K562 (cell line): ENCODE results near the gene FLT1. TPM values are rescaled to one million over a fixed set of nuclear protein-coding genes. Genes with fewer than 3 reads are reported as not detected.

Experiments
- ATAC-seq: fragments of 200-7000 bp; cut with Tn5 transposase; 3 replicates; pipeline ENCODE4 v1.9.1; 2020; ENCODE audit warnings: moderate library complexity
- BruUV-seq: library from RNA; stranded (reverse); fragments of 400-500 nt; replicated peaks from 2 replicates; lab custom pipeline; 2021; lab: Mats Ljungman, UMichigan
- CTCF ChIA-PET: fragments of 300-600 bp; formaldehyde crosslinking; extraction: SDS; loops from one replicate; lab custom pipeline; 2021; ENCODE audit warnings: low intra/inter-chr PET ratio; lab: Yijun Ruan, JAX
- POLR2A ChIA-PET: fragments of 300-600, 350-650 bp; sonication (Branson Sonifier 250); formaldehyde crosslinking; extraction: SDS; loops from one replicate; lab custom pipeline; 2021; ENCODE audit warnings: antibody characterized with exemption, inconsistent platforms; lab: Yijun Ruan, JAX
- DNase-seq, 4 experiments: peaks; one replicate each; pipeline versions ENCODE4 v3.0.0 to v3.0.0-alpha.2; 2011 to 2018; ENCODE audit warnings: low spot score in 3 of 4, mixed read lengths in 3 of 4; ENCODE audit errors: extremely low read depth in 1 of 4
- FAIRE-seq: peaks from 2 replicates; lab custom pipeline; 2011; peaks lifted over from hg19 to GRCh38; lab: Jason Lieb, UNC
- H2AFZ ChIP-seq: 2 replicates; pipeline ENCODE4 v1.6.0; 2011; ENCODE audit warnings: low read depth, low read length, control low read depth, inconsistent platforms
- H3K27ac ChIP-seq: fragments of 200-600 bp; 3 replicates; pipeline ENCODE4 v1.8.0; 2011; ENCODE audit warnings: low read depth, mild to moderate bottlenecking, control low read depth, inconsistent platforms, low read length, moderate library complexity, mixed read lengths; ENCODE audit errors: extremely low read depth
- H3K27me3 ChIP-seq, 2 experiments: fragments of 300-600 bp in 1 of 2; 2 replicates in 1 of 2; 3 replicates in 1 of 2; pipeline versions ENCODE4 v1.6.0 to v1.8.0; 2011; ENCODE audit warnings: inconsistent platforms in 2 of 2, low read length in 2 of 2, mild to moderate bottlenecking in 1 of 2, mixed read lengths in 1 of 2, moderate library complexity in 1 of 2; ENCODE audit not compliant: control insufficient read depth in 2 of 2, insufficient read depth in 2 of 2
- H3K36me3 ChIP-seq: fragments of 300-600 bp; 3 replicates; pipeline ENCODE4 v1.8.0; 2011; ENCODE audit warnings: mild to moderate bottlenecking, low read length, inconsistent platforms; ENCODE audit not compliant: control insufficient read depth, insufficient read depth
- H3K4me1 ChIP-seq, 2 experiments: fragments of 200-600 bp in 1 of 2; replicated peaks in 1 of 2; 2 replicates in 1 of 2; 3 replicates in 1 of 2; pipeline versions ENCODE4 v1.5.1 to v1.8.0; 2011; ENCODE audit warnings: inconsistent platforms in 2 of 2, low read length in 2 of 2, mild to moderate bottlenecking in 1 of 2, mixed read lengths in 1 of 2, moderate library complexity in 1 of 2; ENCODE audit not compliant: control insufficient read depth in 2 of 2, insufficient read depth in 2 of 2
- H3K4me2 ChIP-seq: 2 replicates; pipeline ENCODE4 v1.6.1; 2011; ENCODE audit warnings: low read length, control low read depth, inconsistent platforms, mixed read lengths; ENCODE audit not compliant: insufficient read depth
- H3K4me3 ChIP-seq: fragments of 200-600 bp; sonication (generic), shearing (Covaris generic); 2 replicates; pipeline ENCODE4 v1.5.1; 2016; ENCODE audit warnings: control low read depth, inconsistent platforms
- H3K79me2 ChIP-seq: fragments of 200-600 bp; 3 replicates; pipeline ENCODE4 v1.8.0; 2011; ENCODE audit warnings: low read length, inconsistent platforms; ENCODE audit not compliant: control insufficient read depth, insufficient read depth
- H3K9ac ChIP-seq, 2 experiments: 2 replicates each; pipeline versions ENCODE4 v1.6.0 to v1.6.1; 2011; ENCODE audit warnings: low read depth in 2 of 2, low read length in 2 of 2, control low read depth in 1 of 2, inconsistent platforms in 1 of 2, mild to moderate bottlenecking in 1 of 2, mixed read lengths in 1 of 2; ENCODE audit not compliant: insufficient read depth in 1 of 2
- H3K9me1 ChIP-seq: one replicate; pipeline ENCODE4 v1.6.0; 2011; ENCODE audit warnings: inconsistent platforms, mild to moderate bottlenecking, low read length, moderate library complexity; ENCODE audit not compliant: control insufficient read depth, insufficient read depth
- H3K9me3 ChIP-seq: replicated peaks from 2 replicates; pipeline ENCODE4 v1.5.1; 2011; ENCODE audit warnings: low read depth, low read length, inconsistent platforms; ENCODE audit not compliant: control insufficient read depth, insufficient read depth
- H4K20me1 ChIP-seq: replicated peaks from 2 replicates; pipeline ENCODE4 v1.6.1; 2011; ENCODE audit warnings: low read length, inconsistent platforms, mixed read lengths; ENCODE audit not compliant: control insufficient read depth, insufficient read depth
- BMI1 ChIP-seq: fragments of 150-350 bp; IDR thresholded peaks from 2 replicates; pipeline ENCODE4 v1.6.1; 2014; ENCODE audit warnings: low read length
- CBX3 ChIP-seq, 2 experiments: IDR thresholded peaks; 1 replicate in 1 of 2; 2 replicates in 1 of 2; pipeline ENCODE4 v1.6.1; 2012; ENCODE audit warnings: inconsistent platforms in 2 of 2, low read length in 2 of 2, borderline replicate concordance in 1 of 2, control low read depth in 1 of 2
- DDX20 ChIP-seq: fragments of 450-650 bp; IDR thresholded peaks from 2 replicates; pipeline ENCODE4 v1.6.1; 2016; ENCODE audit warnings: missing genetic modification characterization, low read depth, mild to moderate bottlenecking, missing compliant biosample characterization, moderate library complexity
- EGR1 ChIP-seq: fragments of 450-650 bp; conservative IDR thresholded peaks from 2 replicates; pipeline ENCODE4 v1.6.1; 2017; ENCODE audit warnings: mild to moderate bottlenecking
- GATAD2B ChIP-seq: fragments of 450-650 bp; IDR thresholded peaks from 2 replicates; pipeline ENCODE4 v1.6.1; 2017; ENCODE audit warnings: mild to moderate bottlenecking, borderline replicate concordance
- IFI16 ChIP-seq: fragments of 250-450 bp; sonication (Bioruptor Pico); IDR thresholded peaks from 2 replicates; pipeline ENCODE4 v2.1.2; 2022; ENCODE audit warnings: mild to moderate bottlenecking, inconsistent platforms
- JUN ChIP-seq, 2 experiments: sonication (generic) in 1 of 2; formaldehyde crosslinking in 1 of 2; IDR thresholded peaks; 2 replicates each; pipeline versions ENCODE4 v1.6.1 to v1.8.0; 2012 to 2022; ENCODE audit warnings: borderline replicate concordance in 2 of 2, mild to moderate bottlenecking in 2 of 2, improper control_type of control experiment in 1 of 2, low read depth in 1 of 2, low read length in 1 of 2, missing genetic modification reagents in 1 of 2
- KDM4B ChIP-seq, 2 experiments: fragments of 450-650 bp in 1 of 2; sonication (generic) in 1 of 2; IDR thresholded peaks; 2 replicates each; pipeline ENCODE4 v1.6.1; 2016 to 2017; ENCODE audit warnings: borderline replicate concordance in 2 of 2, antibody characterized with exemption in 1 of 2, low read depth in 1 of 2, mild to moderate bottlenecking in 1 of 2
- NRF1 ChIP-seq, 2 experiments: fragments of 450-650 bp; IDR thresholded peaks in 1 of 2; conservative IDR thresholded peaks in 1 of 2; 2 replicates each; pipeline ENCODE4 v1.6.1; 2014; ENCODE audit warnings: mild to moderate bottlenecking in 2 of 2
- SNAPC5 ChIP-seq: fragments of 250-450 bp; sonication (Bioruptor Pico); IDR thresholded peaks from 2 replicates; pipeline ENCODE4 v1.8.0; 2021; ENCODE audit warnings: moderate library complexity, mild to moderate bottlenecking, inconsistent platforms
- TAF7 ChIP-seq: fragments of 450-650 bp; IDR thresholded peaks from 2 replicates; pipeline ENCODE4 v1.6.1; 2016; ENCODE audit warnings: missing genetic modification characterization, missing compliant biosample characterization
- TCF7L2 ChIP-seq: fragments of 150-350 bp; IDR thresholded peaks from 2 replicates; pipeline ENCODE4 v1.6.1; 2016; ENCODE audit warnings: low read depth, mild to moderate bottlenecking, low read length, moderate library complexity
- XRCC3 ChIP-seq: fragments of 450-650 bp; IDR thresholded peaks from 2 replicates; pipeline ENCODE4 v1.6.1; 2017; ENCODE audit warnings: mild to moderate bottlenecking, moderate library complexity
- ZNF830 ChIP-seq: fragments of 250-450 bp; sonication (Bioruptor Pico); IDR thresholded peaks from 2 replicates; pipeline ENCODE4 v1.5.0; 2021; ENCODE audit warnings: mild to moderate bottlenecking
- WGBS: fragments of 100-300 bp; shearing (Covaris generic); methylation state at CpG from one replicate; pipeline ENCODE4 v1.1.6; 2016; ENCODE audit warnings: low coverage, mixed read lengths; ENCODE audit not compliant: insufficient coverage; ENCODE audit errors: missing lambda C conversion rate; 5-methylcytosine and 5-hydroxymethylcytosine counted together
- in situ Hi-C: fragments of 300-500 bp; cut with MboI; formaldehyde crosslinking; loops from 4 replicates; pipeline ENCODE4 v1.15.0; 2018; ENCODE audit warnings: inconsistent platforms, mixed read lengths
- intact Hi-C: fragments of 100-400 bp; cut with micrococcal nuclease; formaldehyde crosslinking; loops from 2 replicates; pipeline ENCODE4 v1.14.2; 2022
- polyA plus RNA-seq, 8 experiments: library from polyadenylated mRNA; depleted of rRNA in 4 of 8; stranded (reverse) in 5 of 8; unstranded in 3 of 8; fragments of >200 nt; fragmentation: Nextera tagmentation in 2 of 8; fragmentation: Illumina TruSeq in 1 of 8; extraction: Ambion mirVana in 2 of 8; extraction: Trizol in 1 of 8; gene quantifications; 2 replicates each; pipeline versions ENCODE4 v1.2.1 to v1.2.3, GENCODE V29; 2011 to 2014; ENCODE audit warnings: inconsistent platforms in 1 of 8, missing spikeins in 1 of 8
- total RNA-seq, 7 experiments: library from RNA; depleted of rRNA in 6 of 7; stranded (reverse); fragments of >200 nt in 6 of 7; fragmentation: Illumina TruSeq in 2 of 7; extraction: Trizol in 2 of 7; gene quantifications; 2 replicates each; pipeline versions ENCODE4 v1.2.1 to v1.2.3, GENCODE V29; 2011 to 2021; ENCODE audit warnings: low replicate concordance in 1 of 7
- TF ChIP-seq, protein P1 (sequence below): fragments of 450-650 bp; IDR thresholded peaks from 2 replicates; pipeline ENCODE4 v1.6.1; 2014; ENCODE audit warnings: low read depth, mild to moderate bottlenecking, moderate library complexity, borderline replicate concordance

The FLT1 gene
- total and polyA plus RNA-seq, 9 of the 15 experiments (the other 6 are each of a cell fraction or from before 2014, with no cell fraction given) = 0.01 to 2.0 (median 0.22) TPM

DNA sequence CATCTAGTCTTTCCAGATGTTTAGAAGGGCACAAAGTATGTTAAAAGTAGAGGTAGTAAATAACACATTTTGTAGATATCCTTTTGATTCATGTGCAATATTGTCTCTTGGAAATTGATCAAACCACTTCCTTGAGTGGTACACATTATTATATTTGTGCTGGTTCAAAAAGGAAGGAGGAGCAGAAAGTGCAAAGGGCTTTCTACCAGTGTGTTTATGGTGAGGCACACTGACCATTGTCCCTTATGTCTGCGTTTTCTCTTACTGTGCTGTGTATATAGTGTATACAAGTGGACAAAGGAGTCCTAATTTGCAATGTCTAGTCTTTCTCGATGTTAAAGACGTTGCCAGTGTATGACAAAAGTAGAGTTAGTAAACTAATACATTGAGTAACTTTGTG is 41.4 kb upstream of the FLT1 start (continued):
- TF ChIP-seq TAF7 (tag) = no peak
- TF ChIP-seq, all 486 proteins: peak for 0

DNA sequence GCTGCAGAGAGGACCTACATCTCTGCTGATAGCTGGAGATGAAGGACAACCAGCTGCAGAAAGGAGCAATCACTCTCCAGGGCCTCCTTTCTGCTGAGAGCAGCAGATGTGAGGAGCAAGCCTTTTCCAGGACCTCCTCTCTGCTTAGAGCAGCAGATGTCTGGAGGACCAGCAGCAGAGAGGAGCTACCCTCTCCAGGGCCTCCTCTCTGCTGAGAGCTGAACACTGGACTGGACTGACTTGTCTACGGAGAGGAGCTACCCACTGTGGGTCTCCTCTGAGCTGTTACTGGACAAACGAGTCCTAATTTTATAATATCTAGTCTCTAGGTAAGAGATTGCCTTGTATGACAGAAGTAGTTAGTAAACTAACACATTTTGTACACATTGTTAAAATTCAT is 40.8 kb upstream of the FLT1 start:
- Histone ChIP-seq H3K79me2 (no peaks in the 10 kb centered on the region), H3K4me3 (no peak overlapping the region), H3K4me1 (peaks cover 4 to 21% of the 10 kb centered on the region in 2 experiments; a peak in 4 of 5 replicates), H2AFZ (no peak overlapping the region), H3K27ac (no peak overlapping the region), H3K27me3 (no peaks in the 10 kb centered on the region), H3K9me3 (peaks cover 22% of the 10 kb centered on the region), H3K36me3 (no peaks in the 10 kb centered on the region), H3K9me1 (no peaks in the 10 kb centered on the region), H4K20me1 (no peaks in the 10 kb centered on the region), H3K4me2 (no peak overlapping the region), H3K9ac (no peak overlapping the region)
- DNase-seq = peak in 1 of 4 experiments; percentile 34
- ChIA-PET POLR2A (no interaction called here), CTCF (no interaction called here)
- no peak for FAIRE-seq
- in situ Hi-C loops = no loop called here
- ATAC-seq = no peak
- intact Hi-C loops = no loop called here
- 25% methylated on average over 2 of the region's 2 CpGs for WGBS
- BruUV-seq = no TSS peak
- TF ChIP-seq JUN (IDR thresholded peaks at IDR 0.05; ENCODE audit: borderline replicate concordance, low read depth, low read length) (0 out of 2 replicates have a peak, but pooled peaks have one; percentile 7), JUN (CRISPR knock-in tag; IDR thresholded peaks at IDR 0.05; ENCODE audit: borderline replicate concordance) (no peak), ZNF830 (CRISPR knock-in tag) (no peak), NRF1 (conservative IDR thresholded peaks at IDR 0.05 in 1 of 2, IDR thresholded peaks at IDR 0.05 in 1 of 2) (no peak), BMI1 (no peak), TCF7L2 (no peak), DDX20 (no peak), EGR1 (no peak), IFI16 (CRISPR knock-in tag) (no peak), KDM4B (IDR thresholded peaks at IDR 0.05; ENCODE audit: borderline replicate concordance in 2 of 2, low read depth in 1 of 2) (no peak), CBX3 (IDR thresholded peaks at IDR 0.05; ENCODE audit: borderline replicate concordance in 1 of 2, low read length in 2 of 2) (peak in 1 of 2 experiments; percentile 81; a peak in 1 of 3 replicates), SNAPC5 (CRISPR knock-in tag) (no peak), XRCC3 (peak; percentile 49; the same call in 1 of the 2 replicates), GATAD2B (no peak)
- TF ChIP-seq, protein P1, sequence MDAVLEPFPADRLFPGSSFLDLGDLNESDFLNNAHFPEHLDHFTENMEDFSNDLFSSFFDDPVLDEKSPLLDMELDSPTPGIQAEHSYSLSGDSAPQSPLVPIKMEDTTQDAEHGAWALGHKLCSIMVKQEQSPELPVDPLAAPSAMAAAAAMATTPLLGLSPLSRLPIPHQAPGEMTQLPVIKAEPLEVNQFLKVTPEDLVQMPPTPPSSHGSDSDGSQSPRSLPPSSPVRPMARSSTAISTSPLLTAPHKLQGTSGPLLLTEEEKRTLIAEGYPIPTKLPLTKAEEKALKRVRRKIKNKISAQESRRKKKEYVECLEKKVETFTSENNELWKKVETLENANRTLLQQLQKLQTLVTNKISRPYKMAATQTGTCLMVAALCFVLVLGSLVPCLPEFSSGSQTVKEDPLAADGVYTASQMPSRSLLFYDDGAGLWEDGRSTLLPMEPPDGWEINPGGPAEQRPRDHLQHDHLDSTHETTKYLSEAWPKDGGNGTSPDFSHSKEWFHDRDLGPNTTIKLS = no peak
